KMS-11 (cell line): Measurements from ENCODE around the gene URM1.

Source experiments
- H2AFZ ChIP-seq: fragments of 200-600 bp; sonication (generic); 2 replicates; pipeline ENCODE4 v1.6.1; 2016; ENCODE audit warnings: antibody characterized with exemption, mixed run types, low read depth
- H3K27ac ChIP-seq: fragments of 200-600 bp; sonication (generic); 2 replicates; pipeline ENCODE4 v1.6.1; 2016; ENCODE audit warnings: mild to moderate bottlenecking, mixed run types
- H3K27me3 ChIP-seq: fragments of 200-600 bp; sonication (generic); 2 replicates; pipeline ENCODE4 v1.6.1; 2017; ENCODE audit warnings: mild to moderate bottlenecking, low read depth, mixed run types, moderate library complexity; ENCODE audit not compliant: insufficient read depth
- H3K36me3 ChIP-seq: fragments of 200-600 bp; sonication (generic); 2 replicates; pipeline ENCODE4 v1.6.1; 2017; ENCODE audit warnings: mild to moderate bottlenecking, mixed run types; ENCODE audit not compliant: insufficient read depth
- H3K4me1 ChIP-seq: fragments of 200-600 bp; sonication (generic); 2 replicates; pipeline ENCODE4 v1.6.1; 2016; ENCODE audit warnings: mild to moderate bottlenecking, low read depth, mixed run types; ENCODE audit not compliant: poor library complexity, severe bottlenecking
- H3K4me2 ChIP-seq: fragments of 200-600 bp; sonication (generic); 2 replicates; pipeline ENCODE4 v1.7.0; 2016; ENCODE audit warnings: mild to moderate bottlenecking, mixed run types
- H3K4me3 ChIP-seq: fragments of 200-600 bp; sonication (generic); IDR thresholded peaks from 2 replicates; pipeline ENCODE4 v1.6.1; 2017; ENCODE audit warnings: low read depth, low read length, mixed read lengths; ENCODE audit not compliant: insufficient read depth
- H3K79me2 ChIP-seq: fragments of 200-600 bp; sonication (generic); 2 replicates; pipeline ENCODE4 v1.6.1; 2016; ENCODE audit warnings: low read depth, mixed run types; ENCODE audit not compliant: insufficient read depth
- H3K9ac ChIP-seq: fragments of 200-600 bp; sonication (generic); 2 replicates; pipeline ENCODE4 v1.6.1; 2016; ENCODE audit warnings: mild to moderate bottlenecking, mixed run types
- H4K20me1 ChIP-seq: fragments of 200-600 bp; sonication (generic); 2 replicates; pipeline ENCODE4 v1.6.1; 2016; ENCODE audit warnings: mild to moderate bottlenecking, mixed run types; ENCODE audit not compliant: insufficient read depth
- TF ChIP-seq, protein P1 (sequence below): fragments of 200-600 bp; sonication (generic); conservative IDR thresholded peaks from 2 replicates; pipeline ENCODE4 v1.6.1; 2017; ENCODE audit warnings: low read depth, mild to moderate bottlenecking, antibody characterized with exemption, low read length, moderate library complexity, mixed read lengths

The URM1 gene

DNA sequence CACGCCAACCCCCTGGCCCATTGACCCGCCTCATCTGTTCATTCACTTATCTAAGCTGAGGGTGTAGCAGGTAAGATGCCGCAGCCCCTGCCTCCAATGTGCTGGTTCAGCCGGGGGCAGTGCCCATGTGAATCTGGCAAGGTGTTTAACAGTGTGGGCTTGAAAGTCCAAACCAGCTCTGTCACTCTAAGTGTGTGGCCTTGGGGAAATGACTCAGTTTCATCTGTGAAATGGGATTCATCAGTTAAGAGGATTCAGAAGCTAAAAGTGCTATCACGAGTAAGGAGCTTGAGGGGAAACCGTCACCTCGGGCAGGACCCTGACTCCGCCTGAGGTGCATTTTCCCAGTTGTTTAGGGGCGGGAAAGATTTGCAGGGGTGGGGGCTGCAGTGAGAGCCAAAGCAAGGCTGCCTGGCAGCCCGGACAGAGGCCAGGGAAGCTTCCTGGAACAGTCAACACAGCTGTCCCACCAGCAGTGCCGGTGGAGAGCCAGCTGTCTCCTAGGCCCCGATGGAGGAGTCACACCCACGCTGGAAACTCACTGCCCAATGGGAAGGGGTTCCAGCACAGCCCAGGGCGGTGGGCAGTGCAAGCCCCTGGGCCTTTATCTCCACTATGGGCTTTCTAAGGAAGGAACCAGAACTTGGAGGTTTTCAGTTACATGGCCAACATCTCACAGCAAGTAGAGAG lies 9.7 kb upstream of the URM1 start:
- H3K79me2 ChIP-seq = no peaks in the 10 kb centered on the region
- H2AFZ ChIP-seq = peak overlapping the region; percentile 53
- H3K27me3 ChIP-seq = no peaks in the 10 kb centered on the region
- no peak overlapping the region for H3K4me3 ChIP-seq
- no peak overlapping the region for H3K9ac ChIP-seq
- no peaks in the 10 kb centered on the region for H3K36me3 ChIP-seq
- H4K20me1 ChIP-seq = no peaks in the 10 kb centered on the region
- peak overlapping the region; percentile 11; the same call in 1 of the 2 replicates for H3K4me2 ChIP-seq
- no peak overlapping the region for H3K27ac ChIP-seq
- H3K4me1 ChIP-seq = peaks cover 8% of the 10 kb centered on the region
- TF ChIP-seq, protein P1, sequence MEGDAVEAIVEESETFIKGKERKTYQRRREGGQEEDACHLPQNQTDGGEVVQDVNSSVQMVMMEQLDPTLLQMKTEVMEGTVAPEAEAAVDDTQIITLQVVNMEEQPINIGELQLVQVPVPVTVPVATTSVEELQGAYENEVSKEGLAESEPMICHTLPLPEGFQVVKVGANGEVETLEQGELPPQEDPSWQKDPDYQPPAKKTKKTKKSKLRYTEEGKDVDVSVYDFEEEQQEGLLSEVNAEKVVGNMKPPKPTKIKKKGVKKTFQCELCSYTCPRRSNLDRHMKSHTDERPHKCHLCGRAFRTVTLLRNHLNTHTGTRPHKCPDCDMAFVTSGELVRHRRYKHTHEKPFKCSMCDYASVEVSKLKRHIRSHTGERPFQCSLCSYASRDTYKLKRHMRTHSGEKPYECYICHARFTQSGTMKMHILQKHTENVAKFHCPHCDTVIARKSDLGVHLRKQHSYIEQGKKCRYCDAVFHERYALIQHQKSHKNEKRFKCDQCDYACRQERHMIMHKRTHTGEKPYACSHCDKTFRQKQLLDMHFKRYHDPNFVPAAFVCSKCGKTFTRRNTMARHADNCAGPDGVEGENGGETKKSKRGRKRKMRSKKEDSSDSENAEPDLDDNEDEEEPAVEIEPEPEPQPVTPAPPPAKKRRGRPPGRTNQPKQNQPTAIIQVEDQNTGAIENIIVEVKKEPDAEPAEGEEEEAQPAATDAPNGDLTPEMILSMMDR = no peak

DNA sequence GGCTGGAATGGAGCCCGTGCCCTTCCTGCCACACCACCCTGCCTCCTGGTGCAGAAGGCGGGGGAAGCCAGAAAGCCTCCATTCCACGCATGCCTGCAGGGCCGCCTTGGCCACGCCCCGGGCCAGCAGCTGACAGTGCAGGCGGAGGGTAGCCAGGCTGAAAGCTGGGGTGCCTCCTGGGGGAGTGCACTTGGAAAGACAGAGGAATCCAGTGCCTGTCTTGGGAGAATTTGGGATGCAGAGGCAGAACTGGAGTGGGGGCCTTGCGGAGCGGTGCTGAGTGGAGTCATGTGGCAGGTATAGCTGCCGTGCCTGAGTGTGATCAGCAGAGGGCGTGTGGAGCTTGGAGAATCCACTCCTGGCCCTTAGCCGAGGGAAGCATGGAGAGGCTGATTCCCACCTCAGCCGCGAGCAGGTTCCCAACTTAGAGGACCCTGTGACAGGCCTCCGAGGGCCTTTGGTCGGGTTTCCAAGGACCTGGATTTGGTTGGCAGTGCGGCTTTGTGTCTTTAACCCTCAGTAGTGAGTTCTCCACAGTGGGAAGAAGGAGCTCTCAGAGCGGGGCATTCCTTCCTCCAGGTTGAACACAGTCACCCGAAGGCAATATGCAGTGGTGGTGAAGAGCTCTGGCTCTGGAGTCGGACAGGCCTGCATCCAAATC lies 9.1 kb upstream of the URM1 start:
- Histone ChIP-seq H2AFZ (peak overlapping the region; percentile 53), H3K9ac (no peak overlapping the region), H4K20me1 (no peaks in the 10 kb centered on the region), H3K27ac (no peak overlapping the region), H3K79me2 (no peaks in the 10 kb centered on the region), H3K36me3 (no peaks in the 10 kb centered on the region), H3K4me3 (no peak overlapping the region), H3K4me1 (peaks cover 8% of the 10 kb centered on the region), H3K4me2 (peak overlapping the region; percentile 11; the same call in 1 of the 2 replicates), H3K27me3 (no peaks in the 10 kb centered on the region)
- TF ChIP-seq, protein P1 = peak; percentile 80

DNA sequence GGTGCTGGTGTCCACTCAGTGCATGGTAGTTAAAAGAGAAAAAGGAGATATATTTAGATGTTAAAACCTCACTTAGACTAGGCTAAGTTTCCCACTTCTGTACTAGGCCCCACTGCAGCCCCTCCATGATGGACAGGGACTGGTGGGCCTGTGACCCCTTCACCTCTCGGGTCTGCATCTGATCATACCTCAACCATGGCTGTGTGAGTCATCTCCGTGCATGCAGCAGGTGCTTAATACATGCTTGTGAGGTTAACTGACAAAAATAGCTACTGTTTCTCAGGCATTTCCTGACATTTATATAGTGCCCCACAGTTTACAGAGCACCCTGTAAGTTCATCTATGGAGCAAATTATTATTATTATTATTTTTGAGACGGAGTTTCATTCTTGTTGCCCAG lies 8.4 kb upstream of the URM1 start:
- Histone ChIP-seq H3K4me3 (no peak overlapping the region), H3K4me1 (peaks cover 8% of the 10 kb centered on the region), H3K4me2 (peak overlapping the region; percentile 11; the same call in 1 of the 2 replicates), H3K79me2 (no peaks in the 10 kb centered on the region), H3K9ac (no peak overlapping the region), H4K20me1 (no peaks in the 10 kb centered on the region), H3K27me3 (no peaks in the 10 kb centered on the region), H3K27ac (no peak overlapping the region), H3K36me3 (no peaks in the 10 kb centered on the region), H2AFZ (0 out of 2 replicates have a peak overlapping the region, but pooled peaks have one; percentile 53)
- TF ChIP-seq, protein P1 = no peak

DNA sequence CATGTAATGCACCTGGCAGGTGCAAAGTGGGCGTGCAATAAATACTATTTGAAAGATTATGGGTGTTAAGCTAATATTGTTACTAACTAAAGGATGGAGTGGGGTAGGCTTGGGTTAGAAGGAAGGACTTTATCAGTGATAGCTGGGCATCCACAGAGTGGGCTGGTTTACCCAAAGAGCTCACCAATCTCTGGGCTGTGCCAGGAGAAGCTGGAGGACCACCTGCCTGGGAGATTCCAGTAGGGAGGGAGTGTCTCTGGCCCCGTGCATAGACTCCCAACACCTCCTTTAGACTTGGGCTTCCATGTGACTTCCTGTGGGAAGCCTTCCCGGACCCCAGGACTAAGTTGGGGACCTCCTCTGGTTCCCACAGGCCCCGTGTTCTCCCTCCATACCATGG lies 5.6 kb upstream of the URM1 start:
- Histone ChIP-seq H3K36me3 (no peaks in the 10 kb centered on the region), H4K20me1 (no peaks in the 10 kb centered on the region), H3K4me3 (no peak overlapping the region), H3K4me1 (peaks cover 14% of the 10 kb centered on the region), H3K27ac (no peak overlapping the region), H3K4me2 (no peak overlapping the region), H2AFZ (no peak overlapping the region), H3K79me2 (no peaks in the 10 kb centered on the region), H3K9ac (no peak overlapping the region), H3K27me3 (no peaks in the 10 kb centered on the region)
- TF ChIP-seq, protein P1 = no peak
